K562 (cell line): Measurements from ENCODE around the gene BIRC7. TPM values are rescaled to one million over a fixed set of nuclear protein-coding genes. Genes with fewer than 3 reads are reported as not detected.

Experiments used
- ATF1 ChIP-seq, 2 experiments: fragments of 450-650 bp in 1 of 2; IDR thresholded peaks; 2 replicates each; pipeline ENCODE4 v1.6.1; 2016; ENCODE audit warnings: missing compliant biosample characterization in 1 of 2, missing genetic modification characterization in 1 of 2
- BRF1 ChIP-seq: IDR thresholded peaks from 3 replicates; pipeline ENCODE4 v1.6.1; 2011; ENCODE audit warnings: borderline replicate concordance, mild to moderate bottlenecking; ENCODE audit not compliant: insufficient read length; ENCODE audit errors: extremely low read depth
- C11orf30 ChIP-seq: fragments of 450-650 bp; IDR thresholded peaks from 2 replicates; pipeline ENCODE4 v1.6.1; 2016; ENCODE audit warnings: low read depth, mild to moderate bottlenecking
- ELF2 ChIP-seq: fragments of 250-450 bp; sonication (Bioruptor Pico); IDR thresholded peaks from 2 replicates; pipeline ENCODE4 v1.5.0; 2021; ENCODE audit warnings: mild to moderate bottlenecking
- ERF ChIP-seq: fragments of 450-650 bp; formaldehyde crosslinking; IDR thresholded peaks from 2 replicates; pipeline ENCODE4 v1.4.0; 2020; ENCODE audit warnings: mild to moderate bottlenecking, mixed read lengths
- ESRRA ChIP-seq: fragments of 450-650 bp; IDR thresholded peaks from 2 replicates; pipeline ENCODE4 v1.6.1; 2014; ENCODE audit warnings: low read depth, mild to moderate bottlenecking, moderate library complexity, borderline replicate concordance
- FIP1L1 ChIP-seq: fragments of 200-400 bp; formaldehyde crosslinking; IDR thresholded peaks from 2 replicates; pipeline ENCODE4 v1.6.1; 2018; ENCODE audit warnings: mild to moderate bottlenecking, low read depth, low read length; ENCODE audit not compliant: poor library complexity, severe bottlenecking
- GTF3C2 ChIP-seq: IDR thresholded peaks from 3 replicates; pipeline ENCODE4 v1.6.1; 2011; ENCODE audit warnings: borderline replicate concordance, mild to moderate bottlenecking, moderate library complexity; ENCODE audit not compliant: insufficient read length; ENCODE audit errors: extremely low read depth
- KDM5B ChIP-seq: fragments of 200-600 bp; sonication (generic); IDR thresholded peaks from 2 replicates; pipeline ENCODE4 v1.6.1; 2012; ENCODE audit warnings: low read depth, mild to moderate bottlenecking, moderate library complexity, low read length, control low read depth, inconsistent platforms; ENCODE audit not compliant: insufficient replicate concordance
- MAZ ChIP-seq, 2 experiments: fragments of 450-650 bp in 1 of 2; sonication (generic) in 1 of 2; formaldehyde crosslinking; IDR thresholded peaks in 1 of 2; conservative IDR thresholded peaks in 1 of 2; 2 replicates each; pipeline versions ENCODE4 v1.4.0 to v1.5.0; 2020; ENCODE audit warnings: mild to moderate bottlenecking in 1 of 2, missing genetic modification reagents in 1 of 2
- MYC ChIP-seq, 2 experiments: fragments of 250-450 bp in 1 of 2; sonication (Bioruptor Pico) in 1 of 2; IDR thresholded peaks; 2 replicates each; pipeline versions ENCODE4 v1.5.1 to v1.6.1; 2012 to 2021; ENCODE audit warnings: low read depth in 2 of 2, borderline replicate concordance in 1 of 2, improper control_type of control experiment in 1 of 2, low read length in 1 of 2, mild to moderate bottlenecking in 1 of 2, moderate library complexity in 1 of 2
- PHF8 ChIP-seq: fragments of 200-600 bp; sonication (generic); IDR thresholded peaks from 2 replicates; pipeline ENCODE4 v1.6.1; 2012; ENCODE audit warnings: mixed run types, mild to moderate bottlenecking, inconsistent platforms, low read length, moderate library complexity, borderline replicate concordance
- RB1 ChIP-seq: fragments of 450-650 bp; IDR thresholded peaks from 2 replicates; pipeline ENCODE4 v1.6.1; 2017; ENCODE audit warnings: low read depth, mild to moderate bottlenecking
- SNRNP70 ChIP-seq: fragments of 200-400 bp; formaldehyde crosslinking; optimal IDR thresholded peaks from 2 replicates; pipeline ENCODE3; 2017; ENCODE audit warnings: low read depth, low read length
- SRF ChIP-seq, 2 experiments: fragments of 250-450, 450-650 bp in 1 of 2; sonication (Bioruptor Pico) in 1 of 2; sonication (generic) in 1 of 2; formaldehyde crosslinking; IDR thresholded peaks; 2 replicates each; pipeline versions ENCODE4 v1.5.0 to v1.5.1; 2020 to 2022; ENCODE audit warnings: mild to moderate bottlenecking in 1 of 2, missing genetic modification reagents in 1 of 2
- TARDBP ChIP-seq: fragments of 450-650 bp; IDR thresholded peaks from 2 replicates; pipeline ENCODE4 v1.6.1; 2016
- polyA plus RNA-seq, 8 experiments: library from polyadenylated mRNA; depleted of rRNA in 4 of 8; stranded (reverse) in 5 of 8; unstranded in 3 of 8; fragments of >200 nt; fragmentation: Nextera tagmentation in 2 of 8; fragmentation: Illumina TruSeq in 1 of 8; extraction: Ambion mirVana in 2 of 8; extraction: Trizol in 1 of 8; gene quantifications; 2 replicates each; pipeline versions ENCODE4 v1.2.1 to v1.2.3, GENCODE V29; 2011 to 2014; ENCODE audit warnings: inconsistent platforms in 1 of 8, missing spikeins in 1 of 8
- total RNA-seq, 7 experiments: library from RNA; depleted of rRNA in 6 of 7; stranded (reverse); fragments of >200 nt in 6 of 7; fragmentation: Illumina TruSeq in 2 of 7; extraction: Trizol in 2 of 7; gene quantifications; 2 replicates each; pipeline versions ENCODE4 v1.2.1 to v1.2.3, GENCODE V29; 2011 to 2021; ENCODE audit warnings: low replicate concordance in 1 of 7
- TF ChIP-seq, protein P1 (sequence below): fragments of 200-800 bp; sonication (Bioruptor generic); IDR thresholded peaks from 2 replicates; pipeline ENCODE4 v1.6.1; 2016; ENCODE audit warnings: missing genetic modification characterization, missing compliant biosample characterization

Gene BIRC7
- total and polyA plus RNA-seq, 9 of the 15 experiments (the other 6 are each of a cell fraction or from before 2014, with no cell fraction given): 0.14 to 0.19 (median 0.16) TPM; not detected in 5

DNA sequence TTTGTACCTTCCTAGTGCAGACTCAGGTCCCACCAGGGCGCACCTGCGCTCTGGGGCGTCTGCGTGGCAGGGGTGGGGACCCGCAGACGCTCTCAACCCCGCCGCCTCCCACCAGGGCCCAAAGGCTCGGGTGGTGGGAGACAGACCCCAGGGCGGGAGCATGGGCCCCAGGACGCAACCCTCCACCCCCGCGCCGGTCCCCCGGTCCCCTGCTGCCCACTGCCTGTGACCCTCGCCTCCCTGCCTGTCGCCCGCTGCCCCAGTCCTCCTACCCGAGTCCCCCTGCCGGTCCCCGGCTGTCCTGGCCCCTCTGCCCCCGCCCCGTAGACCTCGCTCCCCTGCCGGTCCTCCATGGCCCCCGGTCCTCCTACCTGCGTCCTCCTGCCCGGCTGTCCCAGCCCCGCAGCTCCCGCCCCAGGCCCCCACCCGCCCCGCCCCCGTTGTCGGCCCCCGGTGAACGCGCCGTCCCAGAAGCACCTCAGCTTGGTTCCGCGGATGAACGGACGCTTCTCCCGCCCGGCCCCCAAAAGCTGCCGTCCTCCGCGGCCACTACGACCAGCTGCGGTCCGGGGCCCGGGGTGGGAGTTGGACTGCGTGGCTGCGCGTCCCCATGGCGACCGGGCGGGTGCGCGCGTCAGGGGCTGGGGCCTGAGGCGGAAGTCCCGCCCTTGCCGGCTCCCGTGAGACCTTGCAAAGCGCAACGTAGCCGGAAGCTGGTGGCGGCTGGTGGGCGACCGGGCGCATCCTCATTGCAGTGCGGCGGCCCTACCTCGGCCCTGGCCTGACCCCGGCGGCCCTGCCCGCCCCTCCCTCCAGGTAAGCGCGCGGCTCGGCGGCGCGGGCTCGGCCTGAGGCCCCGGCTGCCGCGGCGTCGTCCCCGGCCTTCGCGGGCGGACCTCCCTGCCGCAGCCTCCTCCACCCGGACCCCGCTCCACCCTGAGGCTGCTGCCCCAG lies 36.7 kb downstream of the BIRC7 start, which contains the start of gene ARFGAP1 (continued):
- TF ChIP-seq MAZ (CRISPR knock-in tag; conservative IDR thresholded peaks at IDR 0.05 in 1 of 2, IDR thresholded peaks at IDR 0.05 in 1 of 2) (peak; percentile 54 to 73), ERF (CRISPR knock-in tag) (no peak), TARDBP (no peak), PHF8 (peak; percentile 85; the same call in 1 of the 2 replicates), SNRNP70 (no peak), BRF1 (no peak), MYC (IDR thresholded peaks at IDR 0.05; ENCODE audit: low read depth, low read length) (0 out of 2 replicates have a peak, but pooled peaks have one; percentile 42), MYC (CRISPR knock-in tag; IDR thresholded peaks at IDR 0.05; ENCODE audit: borderline replicate concordance, low read depth) (no peak), C11orf30 (peak; percentile 62; the same call in 1 of the 2 replicates), ESRRA (peak; percentile 13; the same call in 1 of the 2 replicates), KDM5B (peak; percentile 76), GTF3C2 (no peak), SRF (CRISPR knock-in tag; IDR thresholded peaks at IDR 0.05) (peak in 1 of 2 experiments; percentile 30; a peak in 1 of 4 replicates), RB1 (peak; percentile 76; the same call in 1 of the 2 replicates), ATF1 (CRISPR knock-in tag; IDR thresholded peaks at IDR 0.05) (0 out of 2 replicates have a peak, but pooled peaks have one; percentile 27), ATF1 (tag; IDR thresholded peaks at IDR 0.05) (peak; percentile 88), ELF2 (CRISPR knock-in tag) (peak; percentile 57; the same call in 1 of the 2 replicates), FIP1L1 (peak; percentile 61)
- TF ChIP-seq, protein P1, sequence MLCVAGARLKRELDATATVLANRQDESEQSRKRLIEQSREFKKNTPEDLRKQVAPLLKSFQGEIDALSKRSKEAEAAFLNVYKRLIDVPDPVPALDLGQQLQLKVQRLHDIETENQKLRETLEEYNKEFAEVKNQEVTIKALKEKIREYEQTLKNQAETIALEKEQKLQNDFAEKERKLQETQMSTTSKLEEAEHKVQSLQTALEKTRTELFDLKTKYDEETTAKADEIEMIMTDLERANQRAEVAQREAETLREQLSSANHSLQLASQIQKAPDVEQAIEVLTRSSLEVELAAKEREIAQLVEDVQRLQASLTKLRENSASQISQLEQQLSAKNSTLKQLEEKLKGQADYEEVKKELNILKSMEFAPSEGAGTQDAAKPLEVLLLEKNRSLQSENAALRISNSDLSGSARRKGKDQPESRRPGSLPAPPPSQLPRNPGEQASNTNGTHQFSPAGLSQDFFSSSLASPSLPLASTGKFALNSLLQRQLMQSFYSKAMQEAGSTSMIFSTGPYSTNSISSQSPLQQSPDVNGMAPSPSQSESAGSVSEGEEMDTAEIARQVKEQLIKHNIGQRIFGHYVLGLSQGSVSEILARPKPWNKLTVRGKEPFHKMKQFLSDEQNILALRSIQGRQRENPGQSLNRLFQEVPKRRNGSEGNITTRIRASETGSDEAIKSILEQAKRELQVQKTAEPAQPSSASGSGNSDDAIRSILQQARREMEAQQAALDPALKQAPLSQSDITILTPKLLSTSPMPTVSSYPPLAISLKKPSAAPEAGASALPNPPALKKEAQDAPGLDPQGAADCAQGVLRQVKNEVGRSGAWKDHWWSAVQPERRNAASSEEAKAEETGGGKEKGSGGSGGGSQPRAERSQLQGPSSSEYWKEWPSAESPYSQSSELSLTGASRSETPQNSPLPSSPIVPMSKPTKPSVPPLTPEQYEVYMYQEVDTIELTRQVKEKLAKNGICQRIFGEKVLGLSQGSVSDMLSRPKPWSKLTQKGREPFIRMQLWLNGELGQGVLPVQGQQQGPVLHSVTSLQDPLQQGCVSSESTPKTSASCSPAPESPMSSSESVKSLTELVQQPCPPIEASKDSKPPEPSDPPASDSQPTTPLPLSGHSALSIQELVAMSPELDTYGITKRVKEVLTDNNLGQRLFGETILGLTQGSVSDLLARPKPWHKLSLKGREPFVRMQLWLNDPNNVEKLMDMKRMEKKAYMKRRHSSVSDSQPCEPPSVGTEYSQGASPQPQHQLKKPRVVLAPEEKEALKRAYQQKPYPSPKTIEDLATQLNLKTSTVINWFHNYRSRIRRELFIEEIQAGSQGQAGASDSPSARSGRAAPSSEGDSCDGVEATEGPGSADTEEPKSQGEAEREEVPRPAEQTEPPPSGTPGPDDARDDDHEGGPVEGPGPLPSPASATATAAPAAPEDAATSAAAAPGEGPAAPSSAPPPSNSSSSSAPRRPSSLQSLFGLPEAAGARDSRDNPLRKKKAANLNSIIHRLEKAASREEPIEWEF (CRISPR knock-in tag): no peak
